Measurements from ENCODE around the gene ETS1.

ETS1 gene, protein sequence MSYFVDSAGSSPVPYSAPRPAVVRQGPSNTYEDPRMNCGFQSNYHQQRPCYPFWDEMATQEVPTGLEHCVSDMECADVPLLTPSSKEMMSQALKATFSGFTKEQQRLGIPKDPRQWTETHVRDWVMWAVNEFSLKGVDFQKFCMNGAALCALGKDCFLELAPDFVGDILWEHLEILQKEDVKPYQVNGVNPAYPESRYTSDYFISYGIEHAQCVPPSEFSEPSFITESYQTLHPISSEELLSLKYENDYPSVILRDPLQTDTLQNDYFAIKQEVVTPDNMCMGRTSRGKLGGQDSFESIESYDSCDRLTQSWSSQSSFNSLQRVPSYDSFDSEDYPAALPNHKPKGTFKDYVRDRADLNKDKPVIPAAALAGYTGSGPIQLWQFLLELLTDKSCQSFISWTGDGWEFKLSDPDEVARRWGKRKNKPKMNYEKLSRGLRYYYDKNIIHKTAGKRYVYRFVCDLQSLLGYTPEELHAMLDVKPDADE

GRCh38 chr11:128587415-128587814, at the start of gene ETS1:
Gene ETS1 (minus strand): TSS chr11:128587558. CDS start chr11:128573130, 14,428 bp downstream.
- H3K4me3 ChIP-seq (ENCODE audit: low read depth, low read length) = no peak within 1 kb of the TSS
- TF ChIP-seq CTCF (IDR thresholded peaks at IDR 0.05; ENCODE audit: borderline replicate concordance, insufficient read depth, low read depth, low read length) = no peak

- H3K4me3 ChIP-seq (ENCODE audit: low read depth, low read length) = no peak overlapping the region
Observed at GRCh38 chr11:128634395-128634794, 47.0 kb upstream of the ETS1 start.

GRCh38 chr11:128633384-128633965, 46.1 kb upstream of the ETS1 start:
- no peak overlapping the region for H3K4me3 ChIP-seq (ENCODE audit: low read depth, low read length)
- no peak for TF ChIP-seq CTCF (IDR thresholded peaks at IDR 0.05; ENCODE audit: borderline replicate concordance, insufficient read depth, low read depth, low read length)

More at GRCh38 chr11:128634395-128634794, 47.0 kb upstream of the ETS1 start:
- TF ChIP-seq CTCF (IDR thresholded peaks at IDR 0.05; ENCODE audit: borderline replicate concordance, insufficient read depth, low read depth, low read length) = no peak

DNA sequence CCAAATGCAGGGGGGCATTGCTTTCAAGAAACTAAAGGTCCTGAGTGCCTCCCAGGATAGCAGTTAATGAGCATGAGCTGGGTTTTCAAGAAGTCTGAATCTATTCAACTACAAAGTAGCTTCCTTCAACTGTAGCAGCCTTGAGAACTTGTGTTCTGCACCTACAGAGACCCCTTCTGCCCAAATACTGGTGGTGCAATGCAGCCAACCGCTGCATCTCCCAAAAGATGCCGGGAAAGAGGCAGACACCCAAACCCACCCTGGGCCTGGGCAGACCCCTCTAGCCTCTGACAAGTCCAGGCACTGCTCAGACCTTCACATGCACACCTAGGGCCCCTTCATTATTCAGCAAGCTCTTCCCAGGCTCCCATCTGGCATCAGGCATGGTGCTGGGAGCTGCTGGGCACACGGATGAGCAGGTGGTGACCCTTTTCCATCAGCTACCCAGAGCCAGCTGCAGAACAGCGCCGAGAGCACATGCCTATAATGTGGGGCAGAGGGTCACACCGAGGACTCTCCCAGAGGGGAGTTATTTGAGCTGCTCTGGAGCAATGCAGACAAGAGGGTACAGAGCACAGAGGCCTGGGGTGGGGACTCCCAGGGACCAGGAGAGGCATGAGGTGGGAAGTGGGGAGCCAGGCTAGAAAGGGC, 44.9 kb upstream of the ETS1 start:
- TF ChIP-seq CTCF (IDR thresholded peaks at IDR 0.05; ENCODE audit: borderline replicate concordance, insufficient read depth, low read depth, low read length) = peak; percentile 74
- no peak overlapping the region for H3K4me3 ChIP-seq (ENCODE audit: low read depth, low read length)

GRCh38 chr11:128630367-128631230, 43.2 kb upstream of the ETS1 start:
- H3K4me3 ChIP-seq (ENCODE audit: low read depth, low read length) = no peak overlapping the region
- TF ChIP-seq CTCF (IDR thresholded peaks at IDR 0.05; ENCODE audit: borderline replicate concordance, insufficient read depth, low read depth, low read length) = peak; percentile 68

DNA sequence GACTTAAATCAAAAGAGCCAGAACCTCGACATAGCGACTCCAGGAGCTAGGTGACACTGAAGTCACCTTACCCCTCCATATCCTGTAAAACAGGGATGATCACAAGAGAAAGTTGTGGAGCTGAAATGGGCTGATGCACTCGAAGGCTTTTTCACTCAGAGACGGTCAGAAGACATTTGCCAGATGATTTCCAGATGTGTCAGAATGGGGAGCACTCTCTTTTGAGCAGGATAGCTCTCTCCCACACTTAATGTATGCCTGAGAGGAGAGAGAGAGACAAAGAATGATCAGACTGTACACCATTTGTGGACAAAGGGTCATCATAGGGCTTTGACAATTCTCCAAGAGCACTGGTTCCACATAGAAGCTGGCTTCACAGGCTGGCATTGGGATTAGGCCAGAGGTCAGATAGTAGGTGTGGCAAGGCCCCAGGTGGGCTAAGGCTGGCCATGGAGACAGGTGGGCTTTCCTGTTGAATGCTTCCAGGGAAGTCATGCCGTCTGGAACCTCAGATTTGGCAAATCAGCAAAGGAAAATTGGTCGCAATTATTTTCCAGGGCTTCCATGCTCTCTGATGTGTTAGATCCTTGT, 42.3 kb upstream of the ETS1 start:
- H3K4me3 ChIP-seq (ENCODE audit: low read depth, low read length) = no peak overlapping the region
- TF ChIP-seq CTCF (IDR thresholded peaks at IDR 0.05; ENCODE audit: borderline replicate concordance, insufficient read depth, low read depth, low read length) = no peak

Measured in GM12875 (cell line).